GM12878 (cell line): ENCODE results near the gene EDEM2. TPM values are rescaled to one million over a fixed set of nuclear protein-coding genes. Genes with fewer than 3 reads are reported as not detected.

Source experiments
- ATAC-seq: fragments of 200-7000 bp; cut with Tn5 transposase; 3 replicates; pipeline ENCODE4 v1.9.1; 2020; ENCODE audit warnings: mild to moderate bottlenecking, moderate library complexity
- BruUV-seq: library from RNA; stranded (reverse); fragments of 400-500 nt; replicated peaks from 2 replicates; lab custom pipeline; 2021; lab: Mats Ljungman, UMichigan
- CTCF ChIA-PET: fragments of 300-600 bp; sonication (Branson Sonifier 250); formaldehyde crosslinking; extraction: SDS; loops from one replicate; lab custom pipeline; 2021; ENCODE audit warnings: inconsistent platforms; lab: Yijun Ruan, JAX
- POLR2A ChIA-PET: fragments of 350-600 bp; formaldehyde crosslinking; extraction: SDS; loops from one replicate; lab custom pipeline; 2021; ENCODE audit warnings: inconsistent platforms; lab: Charles Lee
- RAD21 ChIA-PET: fragments of 300-600 bp; sonication (Branson Sonifier 250); formaldehyde crosslinking; loops from one replicate; lab custom pipeline; 2023; ENCODE audit warnings: antibody characterized with exemption; ENCODE audit not compliant: unreplicated experiment; lab: Charles Lee
- SMC1A ChIA-PET: fragments of 300-600 bp; sonication (Branson Sonifier 250); formaldehyde crosslinking; loops from one replicate; lab custom pipeline; 2023; ENCODE audit not compliant: unreplicated experiment, uncharacterized antibody; lab: Charles Lee
- DNase-seq: peaks from one replicate; pipeline ENCODE4 v3.0.0-alpha.2; 2011; ENCODE audit warnings: low read depth, low spot score
- FAIRE-seq: peaks from 3 replicates; lab custom pipeline; 2011; peaks lifted over from hg19 to GRCh38; lab: Jason Lieb, UNC
- H2AFZ ChIP-seq: 2 replicates; pipeline ENCODE4 v1.6.0; 2011; ENCODE audit warnings: low read depth, low read length, control low read depth; ENCODE audit not compliant: control insufficient read depth
- H3K27ac ChIP-seq: 2 replicates; pipeline ENCODE4 v1.5.1; 2011; ENCODE audit warnings: control low read depth; ENCODE audit not compliant: control insufficient read depth, insufficient read depth
- H3K27me3 ChIP-seq, 2 experiments: replicated peaks in 1 of 2; 2 replicates each; pipeline versions ENCODE4 v1.6.0 to v1.6.1; 2011; ENCODE audit warnings: low read length in 1 of 2; ENCODE audit not compliant: control insufficient read depth in 2 of 2, insufficient read depth in 2 of 2
- H3K36me3 ChIP-seq, 2 experiments: 2 replicates each; pipeline ENCODE4 v1.5.1; 2011; ENCODE audit warnings: low read length in 1 of 2; ENCODE audit not compliant: control insufficient read depth in 2 of 2, insufficient read depth in 2 of 2
- H3K4me1 ChIP-seq: 2 replicates; pipeline ENCODE4 v1.6.1; 2011; ENCODE audit warnings: mild to moderate bottlenecking, low read length, moderate library complexity, mixed read lengths; ENCODE audit not compliant: control insufficient read depth, insufficient read depth
- H3K4me2 ChIP-seq: 2 replicates; pipeline ENCODE4 v1.6.0; 2011; ENCODE audit warnings: control low read depth; ENCODE audit not compliant: control insufficient read depth, insufficient read depth
- H3K4me3 ChIP-seq: fragments of 200-600 bp; sonication (generic); 2 replicates; pipeline ENCODE4 v1.5.1; 2016
- H3K79me2 ChIP-seq: 2 replicates; pipeline ENCODE4 v1.6.0; 2011; ENCODE audit warnings: low read length; ENCODE audit not compliant: control insufficient read depth, insufficient read depth
- H3K9ac ChIP-seq: 2 replicates; pipeline ENCODE4 v1.8.0; 2011; ENCODE audit warnings: low read length, control low read depth, mixed read lengths; ENCODE audit not compliant: control insufficient read depth, insufficient read depth
- H3K9me3 ChIP-seq: replicated peaks from 3 replicates; pipeline ENCODE4 v1.5.1; 2011; ENCODE audit warnings: mild to moderate bottlenecking, low read length; ENCODE audit not compliant: control insufficient read depth, insufficient read depth
- H4K20me1 ChIP-seq: 2 replicates; pipeline ENCODE4 v1.6.0; 2011; ENCODE audit not compliant: control insufficient read depth, insufficient read depth
- BCLAF1 ChIP-seq: fragments of 450-650 bp; IDR thresholded peaks from 2 replicates; pipeline ENCODE4 v1.6.1; 2017; ENCODE audit warnings: antibody characterized with exemption, mild to moderate bottlenecking, moderate library complexity
- CHD1 ChIP-seq: IDR thresholded peaks from 2 replicates; pipeline ENCODE4 v1.6.1; 2012; ENCODE audit warnings: low read depth, low read length, improper control_type of control experiment
- IKZF2 ChIP-seq, 2 experiments: fragments of 450-650 bp; IDR thresholded peaks; 2 replicates each; pipeline ENCODE4 v1.6.1; 2017; ENCODE audit warnings: mild to moderate bottlenecking in 2 of 2, moderate library complexity in 2 of 2
- MXI1 ChIP-seq: fragments of 150-350 bp; IDR thresholded peaks from 2 replicates; pipeline ENCODE4 v1.6.1; 2011; ENCODE audit warnings: low read depth, mild to moderate bottlenecking, inconsistent platforms, low read length, improper control_type of control experiment
- SREBF2 ChIP-seq: IDR thresholded peaks from 2 replicates; pipeline ENCODE4 v1.6.1; 2012; ENCODE audit warnings: mild to moderate bottlenecking, low read length
- USF2 ChIP-seq: IDR thresholded peaks from 2 replicates; pipeline ENCODE4 v1.6.1; 2011; ENCODE audit warnings: low read depth, low read length, improper control_type of control experiment, borderline replicate concordance
- WGBS: methylation state at CpG from one replicate; pipeline ENCODE4 v1.1.6; 2016; ENCODE audit warnings: low lambda C conversion rate; ENCODE audit not compliant: insufficient replicate concordance, insufficient coverage; ENCODE audit errors: missing lambda C conversion rate; 5-methylcytosine and 5-hydroxymethylcytosine counted together
- in situ Hi-C: fragments of 300-500 bp; cut with MboI; formaldehyde crosslinking; loops from 9 replicates; pipeline ENCODE4 v1.14.3; 2018; ENCODE audit warnings: mixed read lengths
- intact Hi-C: fragments of 100-400 bp; cut with micrococcal nuclease; formaldehyde crosslinking; loops from one replicate; pipeline ENCODE4 v1.14.2; 2022; ENCODE audit not compliant: unreplicated experiment
- polyA plus RNA-seq, 11 experiments: library from polyadenylated mRNA; depleted of rRNA in 4 of 11; unstranded in 6 of 11; stranded (reverse) in 5 of 11; fragments of >200 nt; fragmentation: Nextera tagmentation in 4 of 11; fragmentation: Illumina TruSeq in 1 of 11; extraction: Ambion mirVana in 4 of 11; extraction: Trizol in 1 of 11; gene quantifications; 1 replicate in 1 of 11; 2 replicates in 10 of 11; pipeline versions ENCODE4 v1.2.1 to v1.2.3, GENCODE V29; 2011 to 2016; ENCODE audit warnings: inconsistent platforms in 2 of 11, missing spikeins in 2 of 11, low read depth in 1 of 11
- total RNA-seq, 4 experiments: library from RNA; depleted of rRNA in 3 of 4; stranded (reverse); fragments of >200 nt in 3 of 4; fragmentation: Illumina TruSeq in 1 of 4; extraction: Trizol in 1 of 4; gene quantifications; 2 replicates each; pipeline versions ENCODE4 v1.2.1 to v1.2.3, GENCODE V29; 2013 to 2021

Gene EDEM2
- total and polyA plus RNA-seq, 10 of the 15 experiments (the other 5 are each of a cell fraction or from before 2014, with no cell fraction given), result 9.9 to 24.8 (median 14.8) TPM

- TF ChIP-seq MXI1, result no peak
- no peak for TF ChIP-seq IKZF2 (IDR thresholded peaks at IDR 0.05)
Observed at GRCh38 chr20:35122756-35123405, 24.3 kb downstream of the EDEM2 start (continued).

GRCh38 chr20:35121186-35121585 is 25.9 kb downstream of the EDEM2 start:
- Histone ChIP-seq H4K20me1 (no peaks in the 10 kb centered on the region), H3K27me3 (no peaks in the 10 kb centered on the region), H3K36me3 (peaks cover 4 to 29% of the 10 kb centered on the region in 2 experiments), H3K4me3 (no peak overlapping the region), H3K79me2 (no peaks in the 10 kb centered on the region), H2AFZ (no peak overlapping the region), H3K27ac (no peak overlapping the region), H3K4me1 (no peaks in the 10 kb centered on the region), H3K9ac (no peak overlapping the region), H3K4me2 (no peak overlapping the region), H3K9me3 (no peaks in the 10 kb centered on the region)
- TF ChIP-seq USF2 (no peak), SREBF2 (no peak), BCLAF1 (no peak), CHD1 (no peak)
- ChIA-PET SMC1A (no interaction called here), CTCF (no interaction called here), RAD21 (no interaction called here), POLR2A (no interaction called here)
- DNase-seq, result no peak
- in situ Hi-C loops (no loop called here), intact Hi-C loops (no loop called here)
- BruUV-seq, result no TSS peak
- no peak for ATAC-seq
- WGBS, result 76% methylated on average over 7 of the region's 7 CpGs
- FAIRE-seq, result no peak
